Frontal cortex (tissue), 4 donors: ENCODE data around the gene CAPN13. TPM values are rescaled to one million over a fixed set of nuclear protein-coding genes. Genes with fewer than 3 reads are reported as not detected.
"Not testable (repeated sequence)": the region's sequence is repeated elsewhere in the genome, so short reads cannot be mapped to it uniquely, and the experiment has no call there.

Source experiments
- DNase-seq, 2 donors: peaks; one replicate each; pipeline ENCODE4 v3.0.0; 2012; ENCODE audit warnings: low spot score in 2 of 2
- FAIRE-seq: peaks from 2 replicates; lab custom pipeline; 2012; peaks lifted over from hg19 to GRCh38; lab: Jason Lieb, UNC
- total RNA-seq: library from RNA; depleted of rRNA; stranded (reverse); fragments of >200 nt; gene quantifications from one replicate; pipeline ENCODE4 v1.2.3, GENCODE V29; 2014
- donor health status: control.
- donor health status: control.
- donor health status: control.

CAPN13 gene
- total RNA-seq, 1 donor from 2014 or later: not detected

DNA sequence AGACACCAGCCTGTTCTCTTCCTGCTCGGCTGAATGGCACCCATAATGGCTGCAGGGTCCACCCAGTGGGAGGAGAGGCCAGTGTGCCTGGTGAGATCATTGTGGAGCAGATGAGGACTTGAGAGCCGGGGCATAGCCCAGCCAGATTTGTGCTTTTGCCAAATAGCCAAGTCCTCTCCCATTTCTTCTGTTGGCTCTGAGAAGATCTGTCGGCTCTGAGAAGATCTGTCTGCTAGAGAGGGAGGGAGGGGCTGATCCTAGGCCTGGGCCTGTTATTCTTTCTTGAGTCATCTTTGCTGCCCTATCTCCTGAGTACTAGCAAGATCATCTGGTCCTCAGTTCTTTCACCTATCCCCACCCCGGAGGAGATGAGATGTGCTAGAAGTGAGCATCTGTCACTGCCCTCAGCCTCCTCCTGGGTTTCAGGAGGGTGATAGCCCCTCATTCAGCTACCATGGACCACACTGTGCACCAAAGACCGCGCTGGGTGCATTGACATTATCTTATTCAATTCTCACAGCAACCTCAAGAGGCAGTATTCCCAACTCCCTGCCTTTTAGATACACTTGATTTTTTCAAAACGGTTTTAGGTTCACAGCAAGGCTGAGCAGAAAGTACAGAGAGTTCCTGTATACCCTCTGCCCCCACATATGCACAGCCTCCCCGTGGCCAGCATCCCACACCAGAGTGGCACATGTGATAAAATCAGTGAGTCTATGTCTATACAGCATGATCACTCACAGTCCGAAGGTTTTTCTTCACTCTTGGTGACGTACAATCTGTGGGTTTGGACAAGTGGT lies 98.6 kb downstream of the CAPN13 start:
- no peak for DNase-seq
- FAIRE-seq: no peak

DNA sequence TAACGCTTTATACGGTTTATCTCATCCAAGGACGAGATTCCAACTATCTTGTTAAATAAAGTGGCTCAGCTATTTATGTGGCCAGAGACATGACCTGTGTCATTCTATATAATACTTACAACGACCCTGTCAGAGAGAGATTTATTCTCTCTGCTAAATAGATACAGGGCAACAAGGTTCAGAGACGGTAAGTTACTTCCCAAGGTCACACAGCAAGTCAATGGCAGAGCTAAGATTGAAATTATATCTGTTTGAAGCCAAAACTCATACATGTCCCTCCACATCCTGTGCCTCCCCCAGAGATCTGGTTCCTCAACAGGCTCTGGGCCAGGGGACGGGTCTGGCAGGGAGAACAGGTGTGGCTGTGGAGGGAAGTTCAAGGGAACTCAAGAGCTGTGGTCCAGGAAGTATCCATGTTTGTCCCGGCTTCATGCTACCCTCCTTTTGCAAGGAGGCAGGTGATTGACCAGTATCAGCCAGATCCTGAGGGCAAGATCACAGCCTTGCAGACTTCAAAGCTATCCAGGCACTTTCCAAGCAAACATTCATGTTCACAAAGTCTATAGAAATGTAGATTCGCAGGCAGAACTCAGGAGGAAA lies 99.8 kb downstream of the CAPN13 start:
- no peak for FAIRE-seq
- no peak for DNase-seq

DNA sequence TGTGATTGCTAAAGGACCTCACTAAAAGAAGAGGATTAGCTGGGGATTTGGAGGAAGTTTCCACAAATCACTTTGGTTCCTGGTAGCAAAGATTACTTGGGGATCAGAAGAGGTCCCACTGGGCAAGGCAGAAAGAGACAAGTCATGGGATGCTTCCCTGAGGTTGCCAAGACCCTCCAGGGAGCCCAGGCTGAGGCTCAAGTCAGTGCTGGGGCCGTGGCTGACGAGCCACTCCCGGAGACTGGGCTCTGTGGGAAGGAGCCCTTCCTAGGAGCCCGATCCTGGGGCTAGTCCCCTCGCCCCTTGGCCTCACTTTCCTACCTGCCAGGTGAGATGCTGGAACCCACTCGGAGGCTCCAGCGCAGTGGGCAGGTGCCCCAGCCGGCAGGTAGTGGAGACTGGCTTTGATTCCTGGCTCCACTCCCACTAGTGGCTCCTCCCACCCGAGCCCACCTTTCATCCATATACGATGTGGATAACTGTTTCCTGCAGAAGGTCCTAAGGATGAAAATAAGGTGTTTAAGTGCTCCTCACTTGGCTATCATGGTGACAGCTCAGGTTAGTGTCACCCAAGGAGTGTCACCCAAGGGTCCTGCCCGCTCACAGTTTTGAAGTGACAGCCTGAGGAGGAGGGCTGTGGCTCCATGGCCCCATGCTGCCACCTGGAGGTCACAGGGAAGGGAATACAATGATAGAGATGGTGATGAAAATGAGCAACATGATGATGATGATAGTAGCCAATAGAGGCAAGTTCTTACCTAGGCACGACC lies 100.5 kb downstream of the CAPN13 start:
- FAIRE-seq: no peak

DNA sequence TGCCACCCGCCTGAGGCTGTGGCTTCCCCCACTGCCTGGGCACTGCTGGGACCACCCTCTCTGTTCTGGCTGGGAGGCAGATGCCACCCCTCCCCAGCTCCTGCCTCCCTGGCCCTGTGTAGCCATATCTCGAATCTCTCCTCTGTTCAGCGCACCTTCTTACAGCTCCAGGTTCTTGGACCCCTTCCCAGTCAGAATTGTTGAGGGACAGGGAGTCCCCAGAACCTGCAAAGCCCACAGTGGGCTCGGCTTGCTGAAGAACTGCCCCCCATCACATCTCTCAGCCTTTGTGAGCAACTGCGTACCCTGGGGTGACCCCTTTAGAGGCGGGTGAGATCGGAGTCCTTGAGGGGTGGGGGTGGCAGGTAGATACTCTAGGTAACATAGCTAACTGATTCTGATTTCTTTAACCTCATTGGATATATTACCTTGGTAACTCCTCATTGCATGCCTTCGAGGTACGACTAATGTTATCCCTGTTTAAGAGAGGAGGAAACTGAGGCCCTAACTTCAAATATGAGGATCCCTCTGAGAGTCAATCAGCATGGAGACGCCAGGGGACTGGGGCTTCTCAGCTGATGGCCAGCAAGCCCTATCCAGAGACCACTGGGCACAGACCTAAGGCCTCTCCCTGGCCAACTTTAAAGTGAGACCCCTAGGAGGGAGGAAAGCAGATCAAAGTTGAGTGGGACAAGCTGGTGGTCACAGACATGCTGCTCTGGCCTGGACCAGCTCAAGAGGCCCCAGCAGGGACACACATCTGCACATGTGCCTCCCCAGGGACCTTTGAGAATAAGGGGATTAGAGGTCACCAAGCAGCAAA lies 101.3 kb downstream of the CAPN13 start:
- no peak for FAIRE-seq
- DNase-seq: no peak

More for the DNA sequence above, 100.5 kb downstream of the CAPN13 start:
- DNase-seq: peak; percentile 17 to 59

DNA sequence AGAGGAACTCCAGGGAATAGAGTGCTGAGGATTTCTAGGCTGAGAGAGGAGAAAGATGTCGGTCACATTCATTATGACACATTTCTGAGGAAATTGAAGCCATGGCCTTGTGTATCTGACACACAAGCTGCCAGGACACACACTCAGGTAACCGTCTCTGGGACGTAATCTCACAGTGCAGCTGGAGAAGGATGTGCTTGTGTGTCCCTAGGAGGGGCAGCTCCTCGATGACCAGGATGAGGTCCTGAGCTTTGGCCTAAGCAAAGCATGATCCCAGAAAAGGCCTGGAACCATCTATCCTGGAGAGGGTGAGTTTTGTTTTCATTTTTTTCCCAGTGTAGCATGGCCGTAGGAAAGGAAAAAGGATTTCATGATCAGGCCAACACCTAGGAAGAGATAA lies 102.2 kb downstream of the CAPN13 start:
- no peak for DNase-seq
- no peak for FAIRE-seq

- FAIRE-seq: no peak
These were observed 102.8 kb downstream of the CAPN13 start for GRCh38 chr2:30704309-30705020.

GRCh38 chr2:30702694-30703093 lies 104.6 kb downstream of the CAPN13 start:
- no peak for FAIRE-seq

More at GRCh38 chr2:30704309-30705020, 102.8 kb downstream of the CAPN13 start:
- no peak for DNase-seq

GRCh38 chr2:30701782-30702181 lies 105.5 kb downstream of the CAPN13 start:
- FAIRE-seq (no peak), DNase-seq (no peak)

More at GRCh38 chr2:30702694-30703093, 104.6 kb downstream of the CAPN13 start:
- no peak for DNase-seq

GRCh38 chr2:30697242-30698103 lies 109.8 kb downstream of the CAPN13 start:
- not testable (repeated sequence) for DNase-seq, FAIRE-seq

GRCh38 chr2:30695749-30696148 lies 111.5 kb downstream of the CAPN13 start:
- FAIRE-seq: no peak
- DNase-seq: no peak

GRCh38 chr2:30694286-30695055 lies 112.8 kb downstream of the CAPN13 start:
- DNase-seq: peak in 1 of 2 donors; percentile 32
- no peak for FAIRE-seq

DNA sequence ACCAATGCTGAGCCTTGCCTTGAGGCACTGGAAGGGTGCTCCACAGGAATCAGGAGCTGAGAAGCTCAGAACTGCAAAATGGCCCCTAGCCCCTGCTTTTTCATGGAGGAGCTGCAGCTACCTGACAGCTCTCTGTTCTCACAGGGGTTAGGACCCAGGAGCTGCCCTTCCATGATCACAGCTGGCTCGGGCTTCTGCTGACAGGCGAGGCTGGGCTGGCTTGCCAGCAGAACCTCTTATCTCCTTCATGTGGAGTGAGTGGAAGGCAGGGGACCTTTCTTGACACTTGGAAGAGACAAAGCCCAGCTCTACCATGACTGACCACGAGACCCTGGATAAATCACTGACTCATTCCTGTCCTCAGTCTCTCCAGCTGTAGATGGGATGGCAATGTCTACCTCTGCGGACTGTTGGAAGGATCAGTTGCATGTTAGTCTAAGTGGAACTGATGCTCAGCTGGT lies 113.4 kb downstream of the CAPN13 start:
- DNase-seq (no peak), FAIRE-seq (no peak)

GRCh38 chr2:30692829-30693275 lies 114.4 kb downstream of the CAPN13 start:
- FAIRE-seq (no peak), DNase-seq (no peak)

DNA sequence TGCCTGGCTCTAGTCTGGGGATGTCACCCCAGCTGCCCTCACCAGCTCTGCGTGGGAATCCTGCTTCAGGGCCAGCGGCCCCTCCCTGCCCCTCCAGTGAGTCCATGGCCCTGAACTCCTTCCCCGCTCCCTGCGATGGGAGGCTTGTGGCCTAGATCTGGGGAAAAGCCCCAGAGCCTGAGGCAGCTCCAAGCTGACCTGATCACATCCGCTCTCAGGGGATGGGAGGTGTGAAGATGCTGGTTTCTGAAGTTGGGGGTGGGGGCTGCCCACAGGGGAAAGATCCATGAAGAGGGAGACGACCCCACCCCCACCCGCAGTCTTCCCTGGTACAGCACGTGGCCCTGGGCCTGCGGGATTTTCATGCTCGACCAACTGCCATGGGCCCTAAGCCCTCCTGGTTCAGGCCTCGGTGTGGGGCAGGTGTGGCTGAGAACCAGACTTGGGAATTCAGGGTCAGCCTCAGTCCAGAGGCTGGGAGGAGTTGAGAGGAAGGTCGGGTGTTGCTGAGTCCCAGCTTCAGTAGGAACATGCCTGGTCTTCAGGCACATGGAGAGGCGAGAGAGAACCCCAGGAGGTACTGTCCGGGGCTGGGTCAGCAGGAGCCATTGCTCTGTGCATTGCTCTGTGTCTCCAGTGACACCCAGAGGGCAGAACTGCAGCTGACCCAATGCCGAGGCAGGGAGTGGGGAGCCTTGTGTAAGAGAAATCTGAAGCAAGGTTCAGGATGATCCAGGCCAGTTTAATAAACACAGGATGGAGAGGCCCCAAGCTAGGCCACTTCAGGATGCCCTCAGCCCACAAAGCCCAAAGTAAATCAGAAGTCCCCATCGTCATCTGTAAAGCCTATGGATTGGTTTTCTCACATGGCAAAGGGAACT lies 115.1 kb downstream of the CAPN13 start:
- DNase-seq: no peak
- no peak for FAIRE-seq

DNA sequence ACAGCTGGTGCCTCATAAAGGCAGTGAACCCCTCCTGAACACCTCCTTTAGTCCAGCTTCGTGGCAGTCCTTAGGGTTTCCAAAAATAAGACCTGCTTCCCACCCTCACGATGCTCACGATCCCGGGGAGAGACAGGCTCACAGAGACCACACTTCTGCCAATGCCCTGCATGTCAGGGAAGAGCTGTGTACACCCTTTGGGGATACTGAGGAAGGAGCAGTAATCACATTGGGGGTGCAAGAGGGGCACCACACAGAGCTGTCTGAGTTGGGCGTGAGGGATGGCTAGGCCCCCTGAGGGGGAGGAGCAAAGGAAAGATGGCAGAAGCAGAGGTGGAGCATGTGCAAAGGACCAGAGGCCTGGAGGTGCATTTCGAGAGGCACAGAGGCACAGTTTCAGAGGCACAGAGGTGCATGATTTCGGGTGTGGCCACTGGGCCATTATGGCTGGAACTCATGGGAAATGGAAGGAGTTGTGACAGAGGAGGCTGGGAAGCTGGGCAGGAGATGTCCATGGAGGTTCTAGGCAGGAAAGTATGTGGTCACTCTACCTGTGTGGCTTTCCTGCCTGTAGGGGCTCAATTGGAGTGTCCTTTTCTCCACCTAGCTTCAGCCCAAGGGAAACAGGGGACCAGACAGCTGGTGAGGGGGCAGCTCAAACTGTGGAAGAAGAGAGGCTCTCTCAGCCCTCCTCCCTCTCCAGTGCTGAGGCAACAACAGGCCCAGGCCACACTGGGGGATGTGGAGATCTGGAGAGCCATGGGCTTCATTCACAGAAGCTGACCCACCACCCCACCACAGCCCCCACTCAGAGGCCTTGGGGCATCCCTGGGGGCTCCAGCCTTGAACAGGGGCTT lies 115.9 kb downstream of the CAPN13 start:
- DNase-seq (no peak), FAIRE-seq (no peak)
